ENCODE results near the gene DGKH. TPM values are rescaled to one million over a fixed set of nuclear protein-coding genes. Genes with fewer than 3 reads are reported as not detected.

DGKH gene
- total RNA-seq, 1 experiment from 2014 or later = 19.1 TPM

- CTCF ChIA-PET = interaction anchor here (0.5 kb wide), 1 partner anchor 1892 kb away, joined by 6 read pairs; no protein-coding TSS in a partner anchor
- Mint-ChIP-seq H3K27me3 (ENCODE audit: unreplicated experiment) (no peaks in the 10 kb centered on the region), H3K4me1 (ENCODE audit: low read depth, unreplicated experiment) (no peaks in the 10 kb centered on the region), H3K9me3 (ENCODE audit: low read depth, unreplicated experiment) (no peaks in the 10 kb centered on the region), H3K27ac (ENCODE audit: unreplicated experiment) (no peak overlapping the region), H3K4me3 (ENCODE audit: low read depth, unreplicated experiment) (no peak overlapping the region), H3K36me3 (ENCODE audit: insufficient read depth, unreplicated experiment) (no peaks in the 10 kb centered on the region)
- TF ChIP-seq CTCF (IDR thresholded peaks at IDR 0.05; ENCODE audit: unreplicated experiment) = no peak
- BruUV-seq (replicated peaks) = no TSS peak
- DNase-seq = no peak
- intact Hi-C loops (cut with micrococcal nuclease; ENCODE audit: unreplicated experiment) = no loop called here
Measured at GRCh38 chr13:42127047-42127446, 78.6 kb downstream of the DGKH start.

- no peak for DNase-seq
- Mint-ChIP-seq H3K9me3 (ENCODE audit: low read depth, unreplicated experiment) (no peaks in the 10 kb centered on the region), H3K4me3 (ENCODE audit: low read depth, unreplicated experiment) (no peak overlapping the region), H3K27ac (ENCODE audit: unreplicated experiment) (no peak overlapping the region), H3K27me3 (ENCODE audit: unreplicated experiment) (no peaks in the 10 kb centered on the region), H3K36me3 (ENCODE audit: insufficient read depth, unreplicated experiment) (no peaks in the 10 kb centered on the region), H3K4me1 (ENCODE audit: low read depth, unreplicated experiment) (no peaks in the 10 kb centered on the region)
- intact Hi-C loops (cut with micrococcal nuclease; ENCODE audit: unreplicated experiment) = no loop called here
- no peak for TF ChIP-seq CTCF (IDR thresholded peaks at IDR 0.05; ENCODE audit: unreplicated experiment)
- no TSS peak for BruUV-seq (replicated peaks)
- CTCF ChIA-PET = no interaction called here
Measured at GRCh38 chr13:42129033-42129432, 80.6 kb downstream of the DGKH start.

- intact Hi-C loops (cut with micrococcal nuclease; ENCODE audit: unreplicated experiment) = no loop called here
- Mint-ChIP-seq H3K27ac (ENCODE audit: unreplicated experiment) (no peak overlapping the region), H3K36me3 (ENCODE audit: insufficient read depth, unreplicated experiment) (no peaks in the 10 kb centered on the region), H3K27me3 (ENCODE audit: unreplicated experiment) (no peaks in the 10 kb centered on the region), H3K4me3 (ENCODE audit: low read depth, unreplicated experiment) (no peak overlapping the region), H3K4me1 (ENCODE audit: low read depth, unreplicated experiment) (no peaks in the 10 kb centered on the region), H3K9me3 (ENCODE audit: low read depth, unreplicated experiment) (no peaks in the 10 kb centered on the region)
- CTCF ChIA-PET = no interaction called here
- no TSS peak for BruUV-seq (replicated peaks)
- TF ChIP-seq CTCF (IDR thresholded peaks at IDR 0.05; ENCODE audit: unreplicated experiment) = no peak
- DNase-seq = no peak
Measured at GRCh38 chr13:42136518-42136917, 88.1 kb downstream of the DGKH start.

GRCh38 chr13:42137856-42138537 lies 89.5 kb downstream of the DGKH start:
- no peak overlapping the region for H3K4me3 Mint-ChIP-seq (ENCODE audit: low read depth, unreplicated experiment)
- intact Hi-C loops (cut with micrococcal nuclease; ENCODE audit: unreplicated experiment) = no loop called here
- no peaks in the 10 kb centered on the region for H3K36me3 Mint-ChIP-seq (ENCODE audit: insufficient read depth, unreplicated experiment)
- H3K27me3 Mint-ChIP-seq (ENCODE audit: unreplicated experiment) = no peaks in the 10 kb centered on the region
- H3K9me3 Mint-ChIP-seq (ENCODE audit: low read depth, unreplicated experiment) = no peaks in the 10 kb centered on the region
- CTCF ChIA-PET = interaction anchor here (0.6 kb wide), 1 partner anchor 45 kb away, joined by 3 read pairs; no protein-coding TSS in a partner anchor
- H3K27ac Mint-ChIP-seq (ENCODE audit: unreplicated experiment) = no peak overlapping the region
- no TSS peak for BruUV-seq (replicated peaks)
- DNase-seq = no peak
- no peak for TF ChIP-seq CTCF (IDR thresholded peaks at IDR 0.05; ENCODE audit: unreplicated experiment)
- H3K4me1 Mint-ChIP-seq (ENCODE audit: low read depth, unreplicated experiment) = no peaks in the 10 kb centered on the region

Data from Calu3 (cell line).